Measurements from ENCODE around the gene IDS.
"Not testable (repeated sequence)": the region's sequence is repeated elsewhere in the genome, so short reads cannot be mapped to it uniquely, and the experiment has no call there.

IDS gene

GRCh38 chrX:149497626-149498025 lies 7.5 kb downstream of the IDS start:
- no peak for DNase-seq

GRCh38 chrX:149497054-149497453 lies 8.1 kb downstream of the IDS start:
- no peak for DNase-seq

- DNase-seq = peak in 1 of 14 donors; percentile 13
Observed at GRCh38 chrX:149495573-149496071, 9.5 kb downstream of the IDS start.

- DNase-seq = no peak
Observed at GRCh38 chrX:149494844-149495565, 10.1 kb downstream of the IDS start.

- DNase-seq = no peak
Observed at GRCh38 chrX:149493567-149494562, 11.2 kb downstream of the IDS start.

- no peak for DNase-seq
Observed at GRCh38 chrX:149491812-149492211, 13.3 kb downstream of the IDS start.

GRCh38 chrX:149490100-149490499 lies 15.0 kb downstream of the IDS start:
- DNase-seq = no peak

- DNase-seq = peak in 1 of 14 donors; percentile 45
Observed at GRCh38 chrX:149488411-149489052, 16.6 kb downstream of the IDS start.

- not testable (repeated sequence) for DNase-seq
Observed at GRCh38 chrX:149488008-149488407, 17.1 kb downstream of the IDS start.

- no peak for DNase-seq
Observed at GRCh38 chrX:149487292-149487691, 17.8 kb downstream of the IDS start.

GRCh38 chrX:149476513-149476912 lies 28.6 kb downstream of the IDS start:
- DNase-seq = no peak

GRCh38 chrX:149473966-149474365 lies 31.1 kb downstream of the IDS start:
- DNase-seq = no peak

GRCh38 chrX:149473092-149473491 lies 32.0 kb downstream of the IDS start:
- DNase-seq = no peak

- DNase-seq = no peak
Observed at GRCh38 chrX:149472625-149473024, 32.5 kb downstream of the IDS start.

GRCh38 chrX:149471397-149471796 lies 33.7 kb downstream of the IDS start:
- DNase-seq = no peak

GRCh38 chrX:149470955-149471354 lies 34.2 kb downstream of the IDS start:
- DNase-seq = peak; percentile 8 to 82 (median 68)

GRCh38 chrX:149469406-149469805 lies 35.7 kb downstream of the IDS start:
- DNase-seq = no peak

GRCh38 chrX:149467920-149468319 lies 37.2 kb downstream of the IDS start:
- no peak for DNase-seq

GRCh38 chrX:149467461-149467860 lies 37.6 kb downstream of the IDS start:
- no peak for DNase-seq

- DNase-seq = no peak
Observed at GRCh38 chrX:149462849-149463248, 42.3 kb downstream of the IDS start.

- no peak for DNase-seq
Observed at GRCh38 chrX:149461746-149462145, 43.4 kb downstream of the IDS start.

GRCh38 chrX:149458586-149458985 lies 46.5 kb downstream of the IDS start:
- DNase-seq = no peak
